DMS53 treated with DMSO at 0.1 percent for 48 hours (cell line): ENCODE measurements around the gene TEAD1.

Source experiments
- DNase-seq: peaks from one replicate; lab custom pipeline; 2025; ENCODE audit not compliant: unreplicated experiment; lab: John Stamatoyannopoulos, UW

The TEAD1 gene

DNA sequence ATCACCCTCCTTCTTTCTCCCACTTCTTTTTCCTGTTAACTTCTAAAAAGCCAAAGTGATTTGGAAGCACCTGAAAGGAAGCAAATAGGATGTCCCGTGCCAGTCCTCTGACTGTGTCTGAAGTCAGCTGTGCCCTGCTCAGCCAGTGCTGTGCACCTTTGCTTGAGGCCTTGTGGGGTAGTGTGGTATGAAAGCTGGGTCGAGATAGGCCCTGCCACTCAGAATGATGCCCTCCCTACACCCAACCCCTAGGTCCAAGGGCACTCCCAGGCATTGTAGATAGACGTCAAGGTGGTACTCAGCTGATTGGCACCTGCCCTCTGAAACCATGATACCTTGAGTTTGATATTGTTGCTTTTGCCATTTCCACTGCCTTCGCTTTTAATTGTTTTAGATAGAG is 251.3 kb downstream of the TEAD1 start:
- no peak for DNase-seq

DNA sequence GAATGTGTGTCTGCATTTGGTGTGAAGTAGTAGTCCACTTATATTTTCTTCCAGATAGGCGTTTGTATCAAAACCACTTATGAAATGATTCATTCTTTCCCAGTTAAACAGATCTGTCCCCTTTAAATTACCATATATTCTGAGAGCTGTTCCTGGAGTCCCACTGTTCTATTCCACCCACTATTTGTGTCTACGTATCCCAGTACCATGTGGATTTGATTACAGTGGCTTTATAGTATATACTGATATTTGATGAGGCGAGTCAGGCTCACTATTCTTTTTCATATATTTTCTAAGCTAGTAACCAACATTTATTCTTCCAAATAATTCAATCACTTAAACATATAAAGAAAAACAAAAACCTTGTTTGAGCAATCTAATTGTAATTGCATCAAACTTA is 253.0 kb downstream of the TEAD1 start:
- no peak for DNase-seq

DNA sequence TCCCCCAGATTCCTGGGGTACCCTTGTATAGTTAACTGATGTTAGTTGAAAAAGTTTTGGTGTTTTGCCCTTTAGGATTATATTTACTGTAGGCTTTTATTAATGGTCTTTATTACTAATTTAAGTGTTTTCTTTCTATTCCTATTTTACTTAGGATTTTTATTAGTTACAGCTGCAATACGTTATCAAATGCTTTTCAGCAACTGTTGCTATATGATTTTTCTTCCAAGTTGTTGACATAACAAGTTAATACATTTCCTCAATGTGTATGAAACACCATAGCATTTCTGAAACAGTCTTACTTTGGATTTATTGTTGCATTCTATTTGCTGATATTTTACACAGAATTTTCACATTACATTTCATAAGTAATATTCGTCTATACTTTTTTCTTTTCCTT is 253.7 kb downstream of the TEAD1 start:
- no peak for DNase-seq

DNA sequence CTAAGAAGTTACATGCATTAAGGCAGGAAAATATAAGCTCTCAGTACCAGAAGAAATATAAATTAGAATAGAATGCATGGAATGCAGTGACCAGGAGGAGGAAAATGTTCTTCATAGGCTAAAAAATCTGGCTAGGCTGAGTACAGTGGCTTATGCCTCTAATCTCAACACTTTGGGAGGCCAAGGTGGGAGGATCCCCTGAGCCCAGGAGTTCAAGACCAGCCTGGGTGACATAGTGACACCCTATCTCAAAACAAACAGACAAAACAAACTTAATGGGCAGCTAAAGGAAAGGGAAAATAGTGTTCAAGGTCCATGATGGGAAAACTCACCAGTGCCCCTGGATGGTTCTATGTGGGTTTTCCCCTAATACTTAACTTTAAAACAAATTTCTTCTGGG is 256.6 kb downstream of the TEAD1 start:
- no peak for DNase-seq

DNA sequence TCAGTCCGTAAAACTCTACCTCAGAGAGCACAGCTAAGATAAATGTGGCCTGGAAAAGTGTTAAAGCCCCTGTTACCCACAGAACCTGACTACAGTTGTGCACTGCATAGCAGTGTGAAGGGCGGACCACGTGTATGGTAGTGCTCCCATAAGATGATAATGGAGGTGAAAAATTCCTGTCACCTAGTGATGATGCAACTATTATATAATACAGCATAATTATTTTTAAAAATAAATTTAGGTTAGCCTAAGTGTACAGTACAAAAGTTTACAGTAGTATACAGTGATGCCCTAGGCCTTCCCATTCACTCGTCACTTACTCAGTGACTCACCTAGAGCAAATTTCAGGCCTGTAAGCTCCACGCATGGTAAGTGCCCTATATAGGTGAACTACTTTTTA is 258.3 kb downstream of the TEAD1 start:
- no peak for DNase-seq

DNA sequence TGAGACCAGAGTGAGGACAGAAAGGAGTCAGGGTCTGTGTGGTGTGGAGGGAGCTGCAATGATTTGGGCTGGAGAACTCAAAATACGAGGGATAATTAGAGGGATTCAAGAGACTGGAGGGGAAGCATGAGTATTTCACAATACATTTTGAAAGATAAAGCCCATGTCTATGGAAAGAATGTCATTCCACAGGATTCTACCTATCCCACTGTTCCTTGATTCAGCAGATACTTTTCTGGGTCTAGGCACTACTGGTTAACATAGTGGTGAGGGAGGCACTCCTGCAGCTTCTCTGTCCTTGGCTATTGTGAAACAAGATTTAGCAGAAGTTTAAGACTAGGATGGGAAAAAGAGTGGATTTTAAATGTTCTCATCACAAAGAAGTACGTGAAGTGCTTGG is 262.0 kb downstream of the TEAD1 start:
- no peak for DNase-seq

DNA sequence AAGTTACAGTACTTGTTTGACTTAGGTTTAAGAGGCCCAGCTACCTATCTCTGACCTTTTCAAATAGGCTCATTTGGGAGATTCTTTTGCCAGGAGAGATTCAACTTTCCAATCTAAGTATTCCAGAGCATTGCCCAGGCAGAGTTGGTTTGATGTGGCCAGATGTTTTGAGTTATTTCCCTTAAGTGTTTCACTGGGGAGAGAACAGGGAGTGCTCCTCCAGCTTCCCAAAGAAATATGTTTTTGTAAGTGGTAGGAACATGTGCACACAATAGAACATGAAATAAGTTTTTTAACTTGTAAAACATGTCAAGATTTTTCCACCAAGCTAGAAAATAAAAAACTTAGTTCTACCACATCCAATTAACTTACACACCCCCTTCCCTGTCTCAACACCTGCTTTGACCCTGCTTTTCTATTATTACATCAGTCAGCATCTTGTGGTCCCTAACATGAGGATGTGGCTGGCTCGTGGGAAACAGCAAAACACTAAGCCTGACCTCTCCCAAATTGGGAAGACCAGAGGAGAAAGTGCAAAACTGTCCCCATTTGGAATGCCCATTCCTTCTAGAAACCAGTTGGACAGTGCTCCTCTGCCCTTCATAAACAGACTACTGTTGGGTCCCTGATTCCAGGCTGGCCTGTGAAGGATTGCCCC is 264.5 kb downstream of the TEAD1 start:
- DNase-seq = no peak

DNA sequence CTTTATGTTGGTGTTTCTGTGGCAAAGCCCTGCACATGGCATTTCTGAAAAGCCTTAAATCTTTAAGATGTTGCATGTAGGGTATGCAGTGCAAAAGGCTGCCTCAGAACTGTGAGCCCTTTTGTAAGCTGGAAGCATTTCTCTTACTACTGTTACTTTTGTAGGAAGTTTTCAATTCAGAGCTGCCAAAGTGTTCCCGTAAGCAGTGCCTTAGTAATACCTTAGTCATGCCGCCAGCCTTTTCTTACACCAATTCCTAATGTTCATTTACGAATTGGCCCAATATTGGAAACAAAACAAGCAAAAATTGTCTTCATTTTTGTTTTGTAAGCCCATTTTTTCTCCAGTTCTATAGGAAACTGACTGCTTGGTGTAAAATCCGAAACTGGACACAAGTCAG is 267.4 kb downstream of the TEAD1 start:
- DNase-seq = no peak

DNA sequence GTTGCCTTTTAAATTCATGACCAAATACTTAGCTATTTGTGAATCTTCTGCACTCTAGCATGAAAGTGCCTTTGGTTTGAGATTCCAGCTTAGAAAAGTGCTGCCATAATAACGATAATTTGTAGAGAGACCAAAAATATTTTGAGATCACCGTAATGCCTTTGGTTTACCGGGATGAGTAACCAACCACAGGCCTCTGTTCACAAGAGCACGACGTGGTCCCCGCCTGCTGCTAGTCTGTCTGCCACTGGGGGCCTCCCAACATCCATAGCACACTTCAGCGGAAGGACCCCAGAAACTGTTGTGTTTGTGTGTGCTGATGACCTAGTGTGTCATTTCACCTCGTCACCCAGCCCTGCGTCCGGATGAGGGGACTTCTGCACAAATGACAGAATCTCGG is 267.9 kb downstream of the TEAD1 start:
- no peak for DNase-seq

DNA sequence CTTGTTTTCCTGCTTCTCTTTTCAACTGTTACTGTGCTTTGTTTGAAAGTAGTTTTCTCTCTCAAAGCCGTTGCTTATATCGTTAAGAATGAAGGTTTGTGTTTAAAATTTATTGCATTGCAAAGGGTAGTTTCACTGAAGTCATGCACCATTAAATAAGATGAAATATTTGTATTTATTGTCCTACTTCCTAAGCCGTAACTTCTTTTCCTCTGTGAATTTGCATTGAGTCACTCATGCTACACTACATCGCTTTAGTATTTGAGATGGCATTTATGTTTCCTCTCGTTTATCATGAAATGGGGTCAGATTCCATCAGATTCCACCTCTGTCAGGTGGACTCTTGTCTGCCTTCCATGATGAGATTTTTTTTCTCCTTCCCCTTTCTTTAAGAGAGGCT is 269.1 kb downstream of the TEAD1 start:
- no peak for DNase-seq

DNA sequence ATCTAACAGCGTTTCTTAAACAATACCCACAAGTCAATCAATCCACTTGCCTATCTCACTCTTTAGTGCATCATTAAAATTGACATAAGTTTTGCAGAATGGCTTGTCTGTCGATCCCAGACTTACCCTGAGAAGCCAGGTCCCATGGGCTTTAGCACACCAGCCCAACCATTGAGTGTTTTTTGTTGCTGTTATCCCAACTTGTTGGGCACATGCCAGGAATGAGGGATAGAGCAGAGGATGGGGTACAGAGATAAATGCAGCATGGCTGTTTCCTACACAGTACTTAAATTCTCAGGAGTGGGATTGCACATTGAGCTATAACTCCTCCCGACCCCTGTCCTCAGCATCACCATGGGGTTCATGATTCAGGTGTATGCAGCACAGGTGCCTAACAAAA is 270.7 kb downstream of the TEAD1 start:
- DNase-seq = no peak

DNA sequence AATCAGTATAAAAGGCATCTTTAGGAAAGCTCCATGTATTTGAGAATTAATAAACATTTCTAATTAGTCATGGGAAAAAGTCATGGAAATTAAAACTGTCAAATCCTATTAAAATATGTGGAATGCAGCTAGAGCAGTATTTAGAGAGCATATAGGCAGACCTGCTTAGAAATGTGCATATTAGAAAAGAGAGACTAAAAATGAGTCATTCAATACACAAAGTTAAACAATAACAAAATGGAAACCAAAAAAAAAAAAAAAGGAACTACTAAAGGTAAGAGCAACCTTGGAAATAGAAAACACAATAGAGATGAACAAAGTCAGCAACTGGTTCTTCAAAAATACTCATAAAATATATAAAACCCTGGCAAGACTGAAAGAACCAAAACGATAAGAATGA is 275.2 kb downstream of the TEAD1 start:
- peak; percentile 73 for DNase-seq

DNA sequence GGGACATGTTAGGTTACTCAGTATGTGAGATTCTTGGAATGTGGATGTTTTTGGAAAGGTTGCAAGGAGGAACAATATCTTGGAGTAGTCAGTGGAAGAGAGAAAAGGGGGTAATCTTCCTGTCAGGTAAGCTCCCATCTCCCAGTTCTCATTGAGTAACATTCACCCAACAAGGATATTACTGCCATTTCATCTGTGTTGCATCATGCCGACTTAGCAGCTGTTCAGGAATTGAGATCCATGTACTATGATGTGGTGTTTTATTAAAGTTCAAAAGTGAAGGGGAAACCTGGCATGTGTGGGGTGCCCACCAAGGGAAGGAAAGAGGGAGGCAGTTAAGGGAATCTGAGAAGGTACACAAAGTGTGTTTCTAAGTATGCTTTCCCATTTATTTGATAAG is 276.4 kb downstream of the TEAD1 start:
- peak; percentile 48 for DNase-seq

DNA sequence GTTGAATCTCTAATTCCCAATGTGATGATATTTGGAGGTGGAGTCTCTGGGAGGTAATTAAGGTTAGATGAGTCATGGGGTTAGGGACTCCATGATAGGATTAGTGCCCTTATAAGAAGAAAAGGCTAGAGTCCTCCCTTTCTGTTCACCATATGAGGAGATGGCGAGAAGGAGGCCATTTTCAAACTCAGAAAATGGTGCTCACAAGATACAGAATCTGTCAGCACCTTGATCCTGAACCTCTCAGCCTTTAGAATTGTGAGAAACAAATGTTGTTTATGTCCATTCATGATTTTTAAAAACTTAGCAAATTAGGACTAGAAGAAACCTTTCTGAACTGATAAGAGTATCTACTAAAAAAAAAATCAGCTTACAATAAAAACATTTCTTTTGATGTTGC is 277.2 kb downstream of the TEAD1 start:
- DNase-seq = no peak

DNA sequence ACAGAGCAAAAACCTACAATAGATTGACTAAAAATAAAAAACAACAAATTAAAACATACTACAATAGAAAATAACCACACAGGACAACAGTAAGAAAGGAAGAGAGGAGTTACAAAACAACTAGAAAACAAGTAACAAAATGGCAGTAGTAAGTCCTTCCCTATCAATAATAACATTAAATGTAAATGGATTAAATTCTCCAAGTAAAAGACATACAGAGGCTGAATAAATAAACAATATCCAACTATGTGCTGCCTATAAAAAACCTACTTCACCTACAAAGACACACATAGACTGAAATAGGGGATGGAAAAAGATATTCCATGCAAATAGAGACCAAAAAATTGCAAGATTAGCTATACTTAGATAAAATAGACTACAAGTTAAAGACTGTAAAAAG is 277.9 kb downstream of the TEAD1 start:
- DNase-seq = no peak

DNA sequence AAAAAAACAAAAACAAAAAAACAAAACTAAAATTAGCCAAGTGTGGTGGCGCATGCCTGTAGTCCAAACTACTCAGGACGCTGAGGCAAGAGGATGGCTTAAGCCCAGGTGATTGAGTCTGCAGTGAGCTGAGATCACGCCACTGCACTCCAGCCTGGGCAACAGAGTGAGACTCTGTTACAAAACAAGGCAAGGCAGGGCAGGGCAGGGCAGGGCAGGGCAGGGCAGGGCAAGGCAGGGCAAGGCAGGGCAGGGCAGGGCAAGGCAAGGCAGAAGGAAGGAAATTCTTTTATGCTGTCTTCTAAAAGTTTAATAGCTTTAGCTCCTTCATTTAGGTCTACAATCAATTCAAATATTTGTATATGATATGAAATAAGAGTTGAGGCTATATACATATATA is 284.8 kb downstream of the TEAD1 start:
- no peak for DNase-seq

DNA sequence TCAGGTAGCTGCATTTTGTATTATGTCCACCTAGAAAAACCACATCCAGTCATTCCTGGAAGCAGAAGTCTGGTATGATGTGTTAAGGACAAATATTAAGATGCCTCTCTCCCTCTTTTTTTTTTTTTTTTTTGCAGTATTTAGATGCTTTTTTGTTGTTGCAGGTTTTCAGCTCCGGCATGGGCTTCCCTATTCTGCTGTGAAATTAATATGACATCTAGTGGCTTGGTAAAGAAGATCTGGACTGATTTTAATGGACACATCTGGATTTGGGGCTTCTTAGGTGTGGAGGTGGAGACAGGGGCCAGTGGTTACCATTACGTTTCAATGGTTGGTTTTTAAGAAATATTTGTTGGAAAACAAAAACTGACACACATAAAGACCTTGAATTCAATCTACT is 287.4 kb downstream of the TEAD1 start:
- no peak for DNase-seq

DNA sequence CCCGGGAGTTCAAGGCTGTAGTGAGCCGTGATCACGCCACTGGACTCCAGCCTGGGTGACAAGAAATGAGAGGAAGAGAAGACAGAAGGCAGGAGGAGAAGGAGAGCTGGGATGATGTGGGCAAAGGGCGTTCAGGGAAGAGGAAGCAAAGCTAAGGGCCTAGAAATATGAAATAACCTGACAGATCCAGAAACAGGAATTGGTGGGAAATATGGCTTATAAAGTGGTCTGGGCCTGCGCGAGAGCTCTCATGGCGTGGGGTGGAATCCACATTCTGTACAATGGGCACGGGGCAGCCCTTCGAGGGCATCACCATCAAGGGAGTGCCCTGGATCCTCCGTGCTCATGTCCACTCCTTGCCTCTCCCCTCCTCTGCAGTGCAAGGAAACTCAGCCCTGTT is 288.1 kb downstream of the TEAD1 start:
- DNase-seq = no peak

DNA sequence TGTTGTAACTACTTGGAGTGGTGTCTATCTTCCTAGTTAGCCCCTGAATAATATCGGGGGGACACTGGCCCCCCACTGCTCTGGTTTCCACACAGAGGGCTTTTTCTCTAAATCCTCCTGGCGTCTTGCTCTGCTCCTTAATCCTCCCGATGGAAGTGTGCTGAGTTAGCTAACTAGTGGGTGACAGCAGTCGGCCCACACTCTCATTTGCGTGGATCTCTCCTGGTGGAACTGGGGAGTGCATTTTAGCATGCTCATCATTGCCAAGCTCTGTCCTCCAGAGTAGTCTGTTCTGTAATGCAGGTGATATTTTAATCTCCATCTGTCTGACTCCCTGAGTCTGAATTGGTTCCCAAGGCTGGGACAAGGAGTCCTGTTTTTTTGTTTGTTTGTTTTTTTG is 288.8 kb downstream of the TEAD1 start:
- no peak for DNase-seq

DNA sequence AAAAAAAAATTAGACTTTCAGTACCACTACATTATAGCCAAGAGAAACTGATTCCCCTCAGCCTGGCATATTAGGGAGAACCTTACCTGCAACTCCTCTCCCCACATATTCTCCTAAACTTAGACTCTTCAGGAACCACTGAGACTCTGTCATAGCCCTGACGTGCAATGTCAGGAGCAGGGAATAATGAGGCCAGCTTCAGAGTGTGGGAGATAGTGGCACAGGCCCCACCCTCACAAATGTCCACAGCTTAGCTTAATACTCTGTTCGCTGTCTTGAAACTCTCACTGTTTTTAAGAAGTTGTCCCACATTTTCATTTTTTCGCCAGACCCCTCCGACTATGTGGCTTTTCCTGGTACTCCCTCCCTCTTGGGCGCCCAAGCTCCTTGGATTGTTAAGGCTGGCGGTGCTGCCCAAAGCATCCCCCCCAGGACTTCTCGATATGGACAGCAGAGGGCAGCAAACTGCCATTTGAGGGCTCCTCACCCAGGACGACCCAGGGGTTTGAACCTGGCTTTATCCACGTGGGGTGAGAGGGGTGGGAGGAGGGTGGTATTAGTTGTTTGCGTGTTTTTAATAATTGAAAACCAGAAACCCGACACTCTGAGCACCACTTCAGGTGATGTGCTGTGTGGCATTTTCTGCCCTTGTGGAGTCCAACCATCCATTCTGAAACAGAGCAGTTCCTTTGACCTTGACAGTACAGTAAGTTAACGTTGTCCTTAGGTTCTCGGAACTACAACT is 289.7 kb downstream of the TEAD1 start:
- DNase-seq = peak; percentile 56

DNA sequence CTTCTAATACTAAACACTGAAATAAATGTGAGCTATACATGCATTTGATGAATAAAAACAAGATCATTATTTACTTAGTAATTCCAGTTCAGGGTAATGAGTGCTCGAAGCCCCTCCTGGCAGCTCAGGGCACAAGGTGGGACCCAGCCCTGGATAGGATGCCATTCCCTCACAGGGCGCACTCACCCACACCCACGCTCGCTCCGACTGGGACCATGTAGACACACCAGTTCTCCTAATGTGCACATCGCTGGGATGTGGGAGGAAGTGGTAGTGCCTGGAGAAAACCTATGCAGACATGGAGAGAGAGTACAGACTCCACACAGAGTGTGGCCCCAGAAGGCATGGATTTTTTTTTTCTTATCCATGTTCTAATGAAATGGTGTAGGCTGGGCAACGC is 290.4 kb downstream of the TEAD1 start:
- no peak for DNase-seq

DNA sequence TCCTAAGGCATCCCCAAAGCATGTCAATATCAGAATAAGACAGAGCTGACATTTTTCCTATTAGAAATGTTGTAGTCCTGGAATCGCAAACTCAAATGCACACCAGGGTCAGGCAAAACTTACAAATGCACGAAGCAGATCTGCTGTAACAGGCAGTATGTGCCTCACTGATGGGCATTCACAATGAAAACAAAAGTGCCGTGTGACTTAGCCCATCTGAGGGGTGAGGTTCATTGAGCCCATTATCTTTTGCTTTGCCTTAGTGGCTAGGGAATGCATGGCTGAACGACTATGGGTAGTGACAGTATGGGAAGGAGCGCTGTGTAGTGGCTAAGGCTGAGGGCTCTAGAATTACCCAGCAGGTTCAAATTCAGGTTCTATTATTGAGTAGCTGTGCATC is 291.8 kb downstream of the TEAD1 start:
- DNase-seq = no peak

DNA sequence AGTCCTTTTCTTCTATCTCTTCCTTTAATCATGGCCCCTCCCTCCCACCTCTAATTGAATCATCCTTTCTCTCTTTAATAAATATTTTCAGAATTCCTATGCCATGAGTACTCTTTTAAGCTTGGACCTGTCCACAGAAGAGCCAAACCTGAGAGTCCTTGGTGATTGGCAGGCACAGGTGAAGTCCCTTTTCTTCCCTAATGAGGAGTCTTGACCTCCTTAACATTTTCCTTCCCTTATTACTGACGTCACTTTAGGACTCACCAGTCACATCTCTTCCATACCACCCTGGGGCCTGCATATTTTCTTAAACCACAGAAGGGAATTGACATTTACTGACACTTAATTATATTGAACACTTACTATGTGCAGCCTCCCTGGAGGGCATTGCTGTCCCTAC is 293.9 kb downstream of the TEAD1 start:
- no peak for DNase-seq
